ENCODE data around the gene PARP6. TPM values are rescaled to one million over a fixed set of nuclear protein-coding genes. Genes with fewer than 3 reads are reported as not detected.

PARP6 gene
- total and polyA plus RNA-seq, 4 donors, result 33.7 to 73.9 (median 59.9) TPM

DNA sequence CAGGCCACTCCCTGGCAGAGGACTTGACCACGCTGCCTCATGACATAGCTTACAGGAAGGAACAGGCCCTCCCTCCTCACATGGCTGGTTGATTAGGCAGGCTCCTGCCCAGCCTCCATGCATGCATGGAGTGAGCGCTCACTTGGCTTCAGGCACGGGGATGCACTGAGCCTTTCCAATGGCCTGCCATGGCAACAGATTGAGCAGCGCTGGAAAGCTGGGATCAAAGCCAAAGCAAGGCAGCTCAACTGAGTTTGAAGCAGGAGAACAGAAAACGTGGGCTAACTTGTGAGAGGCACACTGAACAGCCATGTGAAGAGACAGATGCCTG lies 68.9 kb downstream of the PARP6 start:
- ATAC-seq (ENCODE audit: insufficient read depth, low FRiP score) (no peak), DNase-seq (peak; percentile 82 to 92 (median 88))
- TF ChIP-seq, protein P1, sequence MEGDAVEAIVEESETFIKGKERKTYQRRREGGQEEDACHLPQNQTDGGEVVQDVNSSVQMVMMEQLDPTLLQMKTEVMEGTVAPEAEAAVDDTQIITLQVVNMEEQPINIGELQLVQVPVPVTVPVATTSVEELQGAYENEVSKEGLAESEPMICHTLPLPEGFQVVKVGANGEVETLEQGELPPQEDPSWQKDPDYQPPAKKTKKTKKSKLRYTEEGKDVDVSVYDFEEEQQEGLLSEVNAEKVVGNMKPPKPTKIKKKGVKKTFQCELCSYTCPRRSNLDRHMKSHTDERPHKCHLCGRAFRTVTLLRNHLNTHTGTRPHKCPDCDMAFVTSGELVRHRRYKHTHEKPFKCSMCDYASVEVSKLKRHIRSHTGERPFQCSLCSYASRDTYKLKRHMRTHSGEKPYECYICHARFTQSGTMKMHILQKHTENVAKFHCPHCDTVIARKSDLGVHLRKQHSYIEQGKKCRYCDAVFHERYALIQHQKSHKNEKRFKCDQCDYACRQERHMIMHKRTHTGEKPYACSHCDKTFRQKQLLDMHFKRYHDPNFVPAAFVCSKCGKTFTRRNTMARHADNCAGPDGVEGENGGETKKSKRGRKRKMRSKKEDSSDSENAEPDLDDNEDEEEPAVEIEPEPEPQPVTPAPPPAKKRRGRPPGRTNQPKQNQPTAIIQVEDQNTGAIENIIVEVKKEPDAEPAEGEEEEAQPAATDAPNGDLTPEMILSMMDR (IDR thresholded peaks at IDR 0.05; ENCODE audit: control extremely low read depth, extremely low read depth), result no peak
- Histone ChIP-seq H3K4me1 (ENCODE audit: control insufficient read depth in 5 of 5, insufficient read depth in 5 of 5, low read length in 5 of 5) (peaks cover 0 to 11% (median 0%) of the 10 kb centered on the region in 5 donors), H3K4me3 (no peak overlapping the region), H3K27ac (ENCODE audit: low read depth in 1 of 2, low read length in 1 of 2) (peak overlapping the region in 1 of 2 donors; percentile 47), H3K36me3 (ENCODE audit: control insufficient read depth in 4 of 4, insufficient read depth in 4 of 4, low read length in 4 of 4) (peaks cover 50 to 75% (median 67%) of the 10 kb centered on the region in 4 donors), H3K9ac (ENCODE audit: insufficient read depth in 1 of 2, low read length in 2 of 2) (no peak overlapping the region), H3K27me3 (ENCODE audit: control insufficient read depth in 3 of 3, insufficient read depth in 3 of 3, low read length in 2 of 3) (no peaks in the 10 kb centered on the region), H3K9me3 (ENCODE audit: control insufficient read depth in 4 of 4, insufficient read depth in 3 of 4, low read length in 3 of 4) (no peaks in the 10 kb centered on the region)
- WGBS, 2 donors, result 44 to 55% methylated on average over 5 of the region's 5 CpGs

DNA sequence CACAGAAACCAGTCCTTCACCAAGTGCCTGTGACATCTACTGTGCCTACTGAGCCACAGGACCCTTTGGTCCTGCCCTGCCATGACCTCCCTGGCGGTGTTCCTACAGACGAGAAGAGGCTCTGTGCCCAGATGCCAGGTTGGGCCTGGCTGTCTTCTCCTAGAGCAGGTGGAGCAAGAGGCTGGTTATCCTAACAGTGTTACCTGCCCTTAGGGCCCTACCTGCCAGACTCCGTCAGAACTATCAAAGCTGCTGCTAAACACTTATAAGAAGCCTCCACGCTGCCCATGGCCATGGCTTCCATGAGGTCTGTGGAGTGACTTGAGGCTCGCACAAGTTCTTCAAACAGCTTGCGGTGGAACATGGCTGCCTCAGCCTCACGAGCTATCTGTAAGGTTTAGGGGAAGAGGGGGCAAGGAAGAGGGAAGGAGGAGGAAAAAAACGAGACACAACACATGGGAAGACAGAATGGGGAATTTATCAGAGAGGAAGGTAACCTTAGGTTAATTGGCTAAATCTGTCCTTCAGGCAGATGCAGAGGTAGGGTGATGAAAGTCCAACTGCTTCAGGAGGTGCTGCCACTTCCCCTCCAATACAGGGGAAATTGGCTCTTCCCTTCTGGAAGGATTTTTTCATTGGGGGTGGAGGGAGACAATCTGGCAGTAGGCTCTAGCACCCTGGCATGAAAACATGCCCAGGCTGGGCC lies 69.4 kb downstream of the PARP6 start:
- ATAC-seq (ENCODE audit: insufficient read depth, low FRiP score), result no peak
- Histone ChIP-seq H3K36me3 (ENCODE audit: control insufficient read depth in 4 of 4, insufficient read depth in 4 of 4, low read length in 4 of 4) (peaks cover 45 to 72% (median 63%) of the 10 kb centered on the region in 4 donors), H3K9ac (ENCODE audit: insufficient read depth in 1 of 2, low read length in 2 of 2) (no peak overlapping the region), H3K27ac (ENCODE audit: low read depth in 1 of 2, low read length in 1 of 2) (peak overlapping the region; percentile 7 to 47), H3K27me3 (ENCODE audit: control insufficient read depth in 3 of 3, insufficient read depth in 3 of 3, low read length in 2 of 3) (peaks cover 0 to 1% (median 0%) of the 10 kb centered on the region in 3 donors), H3K4me1 (ENCODE audit: control insufficient read depth in 5 of 5, insufficient read depth in 5 of 5, low read length in 5 of 5) (peaks cover 0 to 11% (median 0%) of the 10 kb centered on the region in 5 donors), H3K9me3 (ENCODE audit: control insufficient read depth in 4 of 4, insufficient read depth in 3 of 4, low read length in 3 of 4) (no peaks in the 10 kb centered on the region), H3K4me3 (no peak overlapping the region)
- TF ChIP-seq, protein P1 (IDR thresholded peaks at IDR 0.05; ENCODE audit: control extremely low read depth, extremely low read depth), result no peak
- DNase-seq, result no peak
- WGBS, 2 donors, result 84 to 86% methylated on average over 8 of the region's 8 CpGs

DNA sequence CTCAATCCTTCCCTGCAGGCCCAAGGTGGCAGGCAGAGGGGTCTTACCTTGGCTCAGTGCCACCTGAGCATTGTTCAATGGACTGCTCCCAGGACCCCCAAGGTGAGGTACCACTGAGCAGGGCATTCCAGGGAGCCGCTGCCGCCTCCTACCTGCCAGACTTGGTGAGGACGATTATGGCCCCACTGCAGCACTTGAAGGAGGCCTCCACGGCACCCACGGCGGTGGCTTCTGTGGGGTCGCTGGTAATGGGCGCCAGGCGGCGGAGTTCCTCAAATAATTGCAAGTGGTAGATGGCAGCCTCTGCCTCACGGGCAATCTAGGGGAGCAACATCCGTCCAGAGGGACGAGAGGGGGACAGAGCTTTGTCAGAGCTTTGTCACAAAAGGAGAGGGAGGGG lies 70.1 kb downstream of the PARP6 start:
- Histone ChIP-seq H3K9ac (ENCODE audit: insufficient read depth in 1 of 2, low read length in 2 of 2) (no peak overlapping the region), H3K27ac (ENCODE audit: low read depth in 1 of 2, low read length in 1 of 2) (peak overlapping the region in 1 of 2 donors; percentile 47)

More for the DNA sequence above, 70.1 kb downstream of the PARP6 start:
- peaks cover 0 to 11% (median 0%) of the 10 kb centered on the region in 5 donors for H3K4me1 ChIP-seq (ENCODE audit: control insufficient read depth in 5 of 5, insufficient read depth in 5 of 5, low read length in 5 of 5)
- TF ChIP-seq, protein P1 (IDR thresholded peaks at IDR 0.05; ENCODE audit: control extremely low read depth, extremely low read depth), result no peak
- H3K9me3 ChIP-seq (ENCODE audit: control insufficient read depth in 4 of 4, insufficient read depth in 3 of 4, low read length in 3 of 4), result no peaks in the 10 kb centered on the region
- peaks cover 39 to 66% (median 57%) of the 10 kb centered on the region in 4 donors for H3K36me3 ChIP-seq (ENCODE audit: control insufficient read depth in 4 of 4, insufficient read depth in 4 of 4, low read length in 4 of 4)
- 92 to 93% methylated on average over 13 of the region's 13 CpGs for WGBS, 2 donors
- no peak overlapping the region for H3K4me3 ChIP-seq
- H3K27me3 ChIP-seq (ENCODE audit: control insufficient read depth in 3 of 3, insufficient read depth in 3 of 3, low read length in 2 of 3), result peaks cover 0 to 4% (median 0%) of the 10 kb centered on the region in 3 donors
- no peak for ATAC-seq (ENCODE audit: insufficient read depth, low FRiP score)
- no peak for DNase-seq
